Measurements from ENCODE around the gene RXRA.

RXRA gene

DNA sequence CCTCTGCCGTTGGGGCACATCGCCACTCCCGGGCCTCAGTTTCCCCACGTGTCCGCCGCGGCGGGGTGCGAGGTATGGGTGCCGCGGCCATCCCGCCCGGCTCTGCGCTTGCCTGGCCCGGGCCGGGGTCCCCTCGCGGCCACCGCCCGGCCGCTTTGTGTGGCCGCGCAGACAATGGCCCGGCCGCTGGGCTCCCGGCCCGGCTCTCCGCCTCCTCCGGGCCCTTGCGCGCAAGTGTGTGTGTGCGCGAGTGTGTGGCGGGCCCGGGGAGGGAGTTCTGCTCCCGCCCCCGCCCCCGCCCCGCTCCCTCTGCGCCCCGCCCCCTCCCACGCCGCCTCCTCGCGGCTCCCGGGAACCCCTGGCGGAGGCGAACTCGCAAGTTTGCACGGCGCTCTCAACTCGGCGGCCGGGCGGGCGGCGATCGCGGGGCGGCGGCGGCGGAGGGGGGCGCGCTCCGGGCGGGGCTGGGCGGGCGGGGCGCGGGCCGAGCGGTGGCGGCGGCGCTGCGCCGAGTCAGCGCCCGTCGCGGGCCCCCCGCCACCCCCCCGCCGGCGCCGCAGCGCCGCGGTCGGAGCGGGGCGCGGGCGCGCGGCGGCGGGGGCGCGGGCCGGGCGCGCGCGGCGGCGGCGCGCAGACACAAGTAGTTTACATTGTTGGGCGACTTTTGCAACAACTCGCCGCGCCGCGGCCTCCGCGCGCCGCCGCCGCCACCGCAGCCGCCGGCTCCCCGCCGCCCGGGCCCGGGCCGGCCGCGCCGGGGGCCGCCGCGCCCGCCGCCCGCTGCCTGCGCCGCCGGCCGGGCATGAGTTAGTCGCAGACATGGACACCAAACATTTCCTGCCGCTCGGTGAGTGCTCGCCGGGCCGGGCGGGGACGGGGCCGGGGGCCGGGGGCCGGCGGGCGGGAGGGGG lies at the start of gene RXRA:
Gene RXRA (plus strand): TSS at position 643 of the 911 bp plus-strand sequence. CDS start 177 bp downstream, at position 820.
- DNase-seq (ENCODE audit: low read depth), result no peak

DNA sequence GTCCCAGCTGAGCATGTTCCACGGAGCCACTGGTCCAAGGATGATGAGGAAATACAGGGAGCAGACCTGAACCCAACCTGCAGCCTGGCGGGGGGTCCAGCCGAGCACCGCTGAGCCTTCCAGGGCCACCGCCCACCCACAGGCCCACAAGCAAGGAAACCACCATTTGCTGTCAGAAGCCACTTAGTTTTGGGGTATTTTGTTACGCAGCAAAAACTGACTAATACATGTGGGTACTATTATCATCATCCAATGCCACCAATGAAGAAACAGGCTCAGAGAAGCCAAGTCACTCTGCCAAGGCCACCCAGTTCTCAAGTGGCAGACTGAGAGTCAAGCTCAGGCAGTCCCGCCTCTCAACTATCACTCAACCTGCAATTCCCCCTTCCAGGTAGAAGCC lies 48.0 kb upstream of the RXRA start:
- DNase-seq (ENCODE audit: low read depth), result no peak

- no peak for DNase-seq (ENCODE audit: low read depth)
Observed at GRCh38 chr9:134278974-134279640, 47.1 kb upstream of the RXRA start.

DNA sequence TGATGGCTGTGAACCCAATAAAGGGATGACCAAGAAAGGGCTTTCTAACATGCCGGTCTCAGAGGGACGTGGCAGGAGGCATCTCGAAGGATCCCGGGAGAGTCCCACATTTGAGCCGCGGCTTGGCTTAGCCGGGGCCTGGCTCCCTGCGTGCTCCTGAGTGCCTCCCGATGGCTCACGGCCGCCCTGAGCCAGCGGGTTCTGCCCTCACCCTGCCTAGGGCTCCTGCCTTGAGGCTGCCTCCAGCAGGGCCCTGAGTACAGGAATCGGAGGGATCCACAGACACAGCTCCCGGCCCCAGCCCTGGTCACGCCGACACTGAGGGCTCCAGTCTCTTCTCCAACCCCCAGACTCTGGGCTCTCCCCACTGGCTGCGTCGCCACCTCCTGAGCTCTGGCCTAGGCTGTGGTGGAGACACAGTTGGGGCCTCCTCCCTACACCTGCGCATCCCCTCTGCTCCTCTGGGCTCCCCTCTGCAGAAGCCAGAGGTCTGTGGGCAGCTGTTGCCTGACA lies 44.1 kb upstream of the RXRA start:
- DNase-seq (ENCODE audit: low read depth), result no peak

DNA sequence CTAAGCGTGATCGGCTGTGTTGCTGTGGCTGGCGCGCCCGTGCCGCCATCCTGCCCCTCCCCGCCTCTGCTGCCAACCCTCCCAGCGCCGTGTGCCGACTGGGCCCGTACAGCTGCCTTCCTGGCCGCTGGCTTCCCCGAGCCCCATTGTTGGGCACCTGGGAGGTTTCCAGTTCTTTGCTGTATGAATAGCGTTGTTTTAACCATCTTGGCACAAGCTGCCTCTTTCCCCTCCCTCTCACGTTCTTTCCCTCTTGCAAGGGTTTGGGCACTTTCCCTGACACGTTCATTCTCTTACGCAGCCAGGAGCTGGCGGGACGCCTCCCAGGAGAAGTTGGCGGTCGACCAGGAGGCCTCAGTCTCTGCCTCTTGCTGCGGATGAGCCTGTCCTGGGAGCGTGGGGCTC lies 43.1 kb upstream of the RXRA start:
- no peak for DNase-seq (ENCODE audit: low read depth)

GRCh38 chr9:134283692-134284265 lies 42.5 kb upstream of the RXRA start:
- no peak for DNase-seq (ENCODE audit: low read depth)

DNA sequence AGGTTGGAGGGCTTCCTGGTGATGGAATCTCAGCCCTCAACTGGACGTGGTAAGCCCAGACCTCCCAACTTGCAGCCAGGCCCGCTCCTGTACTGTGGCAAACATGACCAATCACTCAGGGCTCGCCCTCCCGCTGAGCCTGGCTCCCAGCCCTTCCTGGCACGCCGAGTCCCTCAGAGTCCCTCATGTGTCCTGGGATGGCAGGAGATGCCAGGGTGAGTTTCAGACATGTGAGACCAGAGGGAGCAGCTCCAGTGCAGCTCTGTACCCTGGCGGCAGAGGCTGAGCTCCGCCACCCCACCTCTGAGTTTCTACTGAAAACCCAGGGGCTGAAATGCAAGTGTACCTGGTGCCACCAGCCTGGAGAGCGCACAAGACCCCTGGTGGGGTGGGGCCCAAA lies 42.0 kb upstream of the RXRA start:
- no peak for DNase-seq (ENCODE audit: low read depth)

GRCh38 chr9:134284741-134285140 lies 41.5 kb upstream of the RXRA start:
- no peak for DNase-seq (ENCODE audit: low read depth)

GRCh38 chr9:134285215-134285845 lies 40.9 kb upstream of the RXRA start:
- DNase-seq (ENCODE audit: low read depth), result no peak

DNA sequence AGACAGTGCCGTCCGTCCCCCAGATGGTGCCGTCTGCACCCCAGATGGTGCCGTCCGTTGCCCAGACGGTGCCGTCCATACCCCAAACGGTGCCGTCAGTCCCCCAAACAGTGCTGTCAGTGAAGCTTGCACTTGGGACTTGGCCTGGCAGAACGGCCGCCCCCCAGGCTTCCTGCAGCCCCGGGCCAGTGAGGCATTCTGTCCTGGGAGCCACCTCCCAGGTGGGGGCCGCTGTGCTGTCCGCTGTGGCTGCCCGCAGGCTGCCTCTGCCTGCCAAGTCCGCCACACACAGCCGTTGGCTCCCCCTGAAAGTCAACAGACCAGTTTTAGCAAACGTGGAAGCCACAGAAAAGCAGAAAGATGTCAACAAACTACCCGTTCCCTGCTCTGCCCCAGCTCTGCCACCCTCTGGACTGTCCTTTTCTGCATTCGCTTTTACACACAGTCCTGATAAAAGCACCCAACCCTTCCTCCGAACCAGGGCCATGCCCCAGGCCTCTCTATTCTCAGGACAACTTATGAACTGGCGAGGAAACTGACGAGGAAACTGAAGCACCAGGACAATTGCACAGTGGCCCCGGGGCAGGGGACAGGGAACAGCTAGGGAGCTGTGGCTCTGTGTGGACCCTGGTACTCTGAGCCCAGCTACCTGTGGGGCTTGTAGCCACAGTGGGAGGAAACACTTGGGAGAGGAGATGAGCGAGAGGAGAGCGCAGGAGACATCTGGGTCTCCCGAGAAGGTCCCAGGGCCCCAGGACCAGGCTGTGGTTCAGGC lies 39.6 kb upstream of the RXRA start:
- DNase-seq (ENCODE audit: low read depth), result no peak

- no peak for DNase-seq (ENCODE audit: low read depth)
Observed at GRCh38 chr9:134287591-134288491, 38.4 kb upstream of the RXRA start.

DNA sequence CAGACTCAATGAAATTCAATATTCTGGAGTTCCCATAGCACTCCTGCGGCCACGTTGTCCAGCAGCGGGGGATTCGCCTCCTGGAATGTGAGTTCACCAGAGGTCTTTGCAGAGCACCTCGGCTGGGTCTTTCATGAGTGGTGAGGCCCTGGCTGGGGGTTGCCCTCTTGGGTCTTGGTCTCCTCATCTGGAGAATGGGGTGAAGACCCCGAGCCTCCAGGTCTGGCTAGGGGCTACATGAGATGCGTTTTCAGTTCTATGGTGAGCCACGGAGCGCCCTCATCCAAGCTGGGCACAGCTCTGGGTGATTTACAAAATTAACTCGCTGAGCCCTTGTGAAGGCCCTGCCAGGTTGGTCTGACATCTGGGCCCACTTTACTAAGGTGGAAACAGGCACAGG lies 37.5 kb upstream of the RXRA start:
- DNase-seq (ENCODE audit: low read depth), result no peak

DNA sequence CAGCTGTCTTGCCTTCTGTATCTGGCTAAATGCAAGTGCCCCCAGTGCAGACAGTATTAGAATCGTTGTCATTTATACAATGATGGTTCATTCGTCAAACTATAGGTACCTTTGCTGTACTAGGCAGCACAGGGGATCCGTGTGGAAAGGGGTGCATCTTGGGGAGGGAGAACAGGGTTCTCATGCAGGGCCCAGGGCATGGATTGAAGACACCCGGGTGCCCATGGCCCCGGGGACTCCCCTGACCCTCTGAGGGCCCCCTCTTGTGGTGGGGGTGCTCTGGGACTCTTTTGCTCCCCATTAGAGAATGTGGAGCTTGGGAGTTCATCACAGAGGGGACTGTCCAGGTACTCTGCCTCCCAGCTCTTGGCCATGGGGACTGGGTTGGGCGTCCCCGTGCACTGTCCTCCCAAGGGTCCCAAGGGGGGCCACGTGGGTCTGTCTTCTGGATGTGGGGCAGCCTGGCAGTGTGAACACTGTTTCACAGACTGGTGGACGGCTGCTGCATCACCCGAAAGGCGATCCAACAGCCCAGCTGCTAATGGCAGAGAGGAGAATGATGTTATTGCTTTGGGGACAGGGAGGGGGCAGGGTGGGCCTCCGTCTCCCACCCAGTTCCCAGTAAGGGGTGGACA lies 36.9 kb upstream of the RXRA start:
- no peak for DNase-seq (ENCODE audit: low read depth)

GRCh38 chr9:134290603-134291451 lies 35.4 kb upstream of the RXRA start:
- no peak for DNase-seq (ENCODE audit: low read depth)

- no peak for DNase-seq (ENCODE audit: low read depth)
Observed at GRCh38 chr9:134291452-134291881, 34.8 kb upstream of the RXRA start.

GRCh38 chr9:134291961-134292871 lies 34.0 kb upstream of the RXRA start:
- no peak for DNase-seq (ENCODE audit: low read depth)

GRCh38 chr9:134293031-134293521 lies 33.2 kb upstream of the RXRA start:
- no peak for DNase-seq (ENCODE audit: low read depth)
